ENCODE results near the gene DSCAML1.

Gene DSCAML1

GRCh38 chr11:117688255-117688797, 108.7 kb downstream of the DSCAML1 start:
- TF ChIP-seq CTCF (conservative IDR thresholded peaks at IDR 0.05; ENCODE audit: low read depth, low read length): no peak
- no peak overlapping the region for H3K4me3 ChIP-seq (ENCODE audit: low read depth, low read length)
- no peak for DNase-seq (ENCODE audit: low read depth)

GRCh38 chr11:117687776-117688175, 109.2 kb downstream of the DSCAML1 start:
- no peak overlapping the region for H3K4me3 ChIP-seq (ENCODE audit: low read depth, low read length)
- DNase-seq (ENCODE audit: low read depth): no peak
- no peak for TF ChIP-seq CTCF (conservative IDR thresholded peaks at IDR 0.05; ENCODE audit: low read depth, low read length)

GRCh38 chr11:117686711-117687110, 110.3 kb downstream of the DSCAML1 start:
- H3K4me3 ChIP-seq (ENCODE audit: low read depth, low read length): no peak overlapping the region
- no peak for TF ChIP-seq CTCF (conservative IDR thresholded peaks at IDR 0.05; ENCODE audit: low read depth, low read length)
- DNase-seq (ENCODE audit: low read depth): no peak

GRCh38 chr11:117685566-117685965, 111.5 kb downstream of the DSCAML1 start:
- TF ChIP-seq CTCF (conservative IDR thresholded peaks at IDR 0.05; ENCODE audit: low read depth, low read length): no peak
- DNase-seq (ENCODE audit: low read depth): no peak
- H3K4me3 ChIP-seq (ENCODE audit: low read depth, low read length): no peak overlapping the region

- TF ChIP-seq CTCF (conservative IDR thresholded peaks at IDR 0.05; ENCODE audit: low read depth, low read length): no peak
- no peak overlapping the region for H3K4me3 ChIP-seq (ENCODE audit: low read depth, low read length)
- DNase-seq (ENCODE audit: low read depth): no peak
Observed at GRCh38 chr11:117684731-117685130, 112.3 kb downstream of the DSCAML1 start.

GRCh38 chr11:117684111-117684510, 112.9 kb downstream of the DSCAML1 start:
- no peak for DNase-seq (ENCODE audit: low read depth)
- no peak for TF ChIP-seq CTCF (conservative IDR thresholded peaks at IDR 0.05; ENCODE audit: low read depth, low read length)
- H3K4me3 ChIP-seq (ENCODE audit: low read depth, low read length): no peak overlapping the region

- no peak for TF ChIP-seq CTCF (conservative IDR thresholded peaks at IDR 0.05; ENCODE audit: low read depth, low read length)
- no peak for DNase-seq (ENCODE audit: low read depth)
Observed at GRCh38 chr11:117681438-117681837, 115.6 kb downstream of the DSCAML1 start.

More at GRCh38 chr11:117681438-117681837, 115.6 kb downstream of the DSCAML1 start:
- H3K4me3 ChIP-seq (ENCODE audit: low read depth, low read length): no peak overlapping the region

All from choroid plexus epithelial cell (primary cell).